GM23248 (cell line): Measurements from ENCODE around the gene PRKCB. TPM values are rescaled to one million over a fixed set of nuclear protein-coding genes. Genes with fewer than 3 reads are reported as not detected.
A peak's percentile ranks its signal among the peaks of the same experiment; 100 is the strongest.

Experiments used
- DNase-seq: peaks from one replicate; pipeline ENCODE4 v3.0.0-alpha.2; 2015
- H2AFZ ChIP-seq: fragments of 200-600 bp; sonication (generic); 2 replicates; pipeline ENCODE4 v1.6.1; 2016; ENCODE audit warnings: antibody characterized with exemption
- H3F3A ChIP-seq: fragments of 200-600 bp; sonication (generic); 2 replicates; pipeline ENCODE4 v1.6.1; 2016; ENCODE audit warnings: mild to moderate bottlenecking, antibody characterized with exemption, mixed run types; ENCODE audit not compliant: insufficient read depth
- H3K27ac ChIP-seq: fragments of 200-600 bp; sonication (generic); 2 replicates; pipeline ENCODE4 v1.5.1; 2016; ENCODE audit warnings: mild to moderate bottlenecking
- H3K27me3 ChIP-seq: fragments of 200-600 bp; sonication (generic); replicated peaks from 2 replicates; pipeline ENCODE4 v1.6.1; 2016; ENCODE audit warnings: mild to moderate bottlenecking; ENCODE audit not compliant: insufficient read depth
- H3K36me3 ChIP-seq: fragments of 200-600 bp; sonication (generic); 2 replicates; pipeline ENCODE4 v1.6.1; 2016; ENCODE audit warnings: low read depth, mild to moderate bottlenecking
- H3K4me1 ChIP-seq: fragments of 200-600 bp; sonication (generic); 2 replicates; pipeline ENCODE4 v1.6.1; 2016; ENCODE audit warnings: mild to moderate bottlenecking; ENCODE audit not compliant: insufficient read depth
- H3K4me2 ChIP-seq: fragments of 200-600 bp; sonication (generic); one replicate; pipeline ENCODE4 v1.6.1; 2016; ENCODE audit warnings: mild to moderate bottlenecking; ENCODE audit not compliant: unreplicated experiment
- H3K4me3 ChIP-seq: fragments of 200-600 bp; sonication (generic); 2 replicates; pipeline ENCODE4 v1.5.1; 2016; ENCODE audit warnings: mild to moderate bottlenecking
- H3K79me2 ChIP-seq: fragments of 200-600 bp; sonication (generic); 2 replicates; pipeline ENCODE4 v1.6.1; 2016; ENCODE audit warnings: mild to moderate bottlenecking; ENCODE audit not compliant: insufficient read depth
- H3K9ac ChIP-seq: fragments of 200-600 bp; sonication (generic); 2 replicates; pipeline ENCODE4 v1.6.1; 2016; ENCODE audit warnings: mild to moderate bottlenecking
- H3K9me2 ChIP-seq: fragments of 200-600 bp; sonication (generic); 2 replicates; pipeline ENCODE4 v1.6.1; 2016; ENCODE audit warnings: mixed run types, mild to moderate bottlenecking, moderate library complexity; ENCODE audit not compliant: insufficient read depth
- H3K9me3 ChIP-seq: fragments of 200-600 bp; sonication (generic); one replicate; pipeline ENCODE4 v1.6.1; 2017; ENCODE audit warnings: low read depth
- H4K20me1 ChIP-seq: fragments of 200-600 bp; sonication (generic); 2 replicates; pipeline ENCODE4 v1.6.0; 2016; ENCODE audit not compliant: insufficient read depth
- EZH2 ChIP-seq: fragments of 200-600 bp; sonication (generic); IDR thresholded peaks from 2 replicates; pipeline ENCODE4 v1.6.1; 2018; ENCODE audit warnings: antibody characterized with exemption, mild to moderate bottlenecking; ENCODE audit not compliant: insufficient read depth, poor library complexity, severe bottlenecking
- EZH2phosphoT487 ChIP-seq: fragments of 200-600 bp; sonication (generic); IDR thresholded peaks from 2 replicates; pipeline ENCODE4 v1.6.1; 2018; ENCODE audit warnings: antibody characterized with exemption, moderate library complexity, mild to moderate bottlenecking, low read depth; ENCODE audit not compliant: insufficient read depth
- WGBS, 2 experiments: methylation state at CpG; one replicate each; pipeline ENCODE4 v1.1.6; 2015 to 2017; ENCODE audit warnings: low lambda C conversion rate in 2 of 2, low coverage in 1 of 2; ENCODE audit errors: missing lambda C conversion rate in 2 of 2; 5-methylcytosine and 5-hydroxymethylcytosine counted together
- in situ Hi-C: fragments of 300-500 bp; cut with MboI; formaldehyde crosslinking; loops from 2 replicates; pipeline ENCODE4 v1.15.0; 2020
- polyA plus RNA-seq: library from polyadenylated mRNA; unstranded; fragments of >200 nt; fragmentation: Nextera tagmentation; extraction: Ambion mirVana; gene quantifications from 2 replicates; pipeline ENCODE4 v1.2.1, GENCODE V29; 2016
- total RNA-seq: library from RNA; depleted of rRNA; stranded (reverse); fragments of >200 nt; shearing (Covaris generic); gene quantifications from 2 replicates; pipeline ENCODE4 v1.2.3, GENCODE V29; 2014

PRKCB gene
- total and polyA plus RNA-seq, 2 experiments from 2014 or later = not detected

- DNase-seq = peak; percentile 9
- Histone ChIP-seq H2AFZ (no peak overlapping the region), H3K79me2 (no peaks in the 10 kb centered on the region), H3K9ac (no peak overlapping the region), H3K4me1 (peaks cover 5% of the 10 kb centered on the region; the same call in 1 of the 2 replicates), H3K4me2 (no peak overlapping the region), H3F3A (peaks cover 5% of the 10 kb centered on the region; the same call in 1 of the 2 replicates), H4K20me1 (no peaks in the 10 kb centered on the region), H3K4me3 (no peak overlapping the region), H3K27me3 (no peaks in the 10 kb centered on the region), H3K36me3 (no peaks in the 10 kb centered on the region), H3K27ac (no peak overlapping the region), H3K9me3 (no peaks in the 10 kb centered on the region), H3K9me2 (no peaks in the 10 kb centered on the region)
- in situ Hi-C loops = no loop called here
- WGBS, 2 experiments = 8 to 18% methylated on average over 8 of the region's 8 CpGs
- no peak for TF ChIP-seq EZH2phosphoT487
- no peak for TF ChIP-seq EZH2
These were observed 67.1 kb downstream of the PRKCB start for GRCh38 chr16:23902748-23903414.

GRCh38 chr16:23905027-23905426, 69.2 kb downstream of the PRKCB start:
- no peaks in the 10 kb centered on the region for H4K20me1 ChIP-seq
- H3K4me2 ChIP-seq = no peak overlapping the region
- 1 to 3% methylated on average over 8 of the region's 8 CpGs for WGBS, 2 experiments
- peak; percentile 88 for DNase-seq
- in situ Hi-C loops = no loop called here
- no peaks in the 10 kb centered on the region for H3K36me3 ChIP-seq
- H3K9me3 ChIP-seq = no peaks in the 10 kb centered on the region
- 0 out of 2 replicates have a peak overlapping the region, but pooled peaks have one; percentile 3 for H3K27ac ChIP-seq
- no peaks in the 10 kb centered on the region for H3K79me2 ChIP-seq
- no peak overlapping the region for H3K4me3 ChIP-seq
- H3K4me1 ChIP-seq = peaks cover 5% of the 10 kb centered on the region; the same call in 1 of the 2 replicates
- peaks cover 5% of the 10 kb centered on the region; the same call in 1 of the 2 replicates for H3F3A ChIP-seq
- no peaks in the 10 kb centered on the region for H3K9me2 ChIP-seq
- TF ChIP-seq EZH2 = no peak
- no peak for TF ChIP-seq EZH2phosphoT487
- H3K9ac ChIP-seq = no peak overlapping the region
- H2AFZ ChIP-seq = no peak overlapping the region
- no peaks in the 10 kb centered on the region for H3K27me3 ChIP-seq

- in situ Hi-C loops = no loop called here
- 10 to 19% methylated on average over 5 of the region's 5 CpGs for WGBS, 2 experiments
- H3K36me3 ChIP-seq = no peaks in the 10 kb centered on the region
These were observed 71.7 kb downstream of the PRKCB start for GRCh38 chr16:23907457-23907902.

GRCh38 chr16:23907903-23908302, 72.1 kb downstream of the PRKCB start:
- TF ChIP-seq EZH2phosphoT487 = no peak
- TF ChIP-seq EZH2 = no peak
- in situ Hi-C loops = no loop called here

More at GRCh38 chr16:23907457-23907902, 71.7 kb downstream of the PRKCB start:
- Histone ChIP-seq H3K4me1 (peaks cover 5% of the 10 kb centered on the region; the same call in 1 of the 2 replicates), H2AFZ (no peak overlapping the region), H3K4me3 (no peak overlapping the region), H3K79me2 (no peaks in the 10 kb centered on the region), H3K27ac (no peak overlapping the region), H4K20me1 (no peaks in the 10 kb centered on the region), H3K4me2 (no peak overlapping the region), H3K9ac (no peak overlapping the region), H3K27me3 (no peaks in the 10 kb centered on the region), H3K9me2 (no peaks in the 10 kb centered on the region), H3F3A (peaks cover 5% of the 10 kb centered on the region; the same call in 1 of the 2 replicates), H3K9me3 (no peaks in the 10 kb centered on the region)
- TF ChIP-seq EZH2phosphoT487 = no peak
- TF ChIP-seq EZH2 = no peak
- no peak for DNase-seq

More at GRCh38 chr16:23907903-23908302, 72.1 kb downstream of the PRKCB start:
- Histone ChIP-seq H3K9ac (no peak overlapping the region), H3K9me2 (no peaks in the 10 kb centered on the region), H3K9me3 (no peaks in the 10 kb centered on the region), H3K27ac (no peak overlapping the region), H3K36me3 (no peaks in the 10 kb centered on the region), H3K27me3 (no peaks in the 10 kb centered on the region), H3K4me2 (no peak overlapping the region), H2AFZ (no peak overlapping the region), H3K79me2 (no peaks in the 10 kb centered on the region), H3K4me3 (no peak overlapping the region), H3K4me1 (peaks cover 5% of the 10 kb centered on the region; the same call in 1 of the 2 replicates), H3F3A (peaks cover 5% of the 10 kb centered on the region; the same call in 1 of the 2 replicates), H4K20me1 (no peaks in the 10 kb centered on the region)
- 3% methylated on average over 7 of the region's 7 CpGs for WGBS, 2 experiments
- no peak for DNase-seq
